BLaER1 treated with 17β-estradiol and CSF1 and Interleukin-3, amounts not matched to agents 10 nM and 100 nM (cell line): ENCODE results near the gene ZNF621.
A peak's percentile ranks its signal among the peaks of the same experiment; 100 is the strongest.
"Not testable (repeated sequence)": the region's sequence is repeated elsewhere in the genome, so short reads cannot be mapped to it uniquely, and the experiment has no call there.

Source experiments
- H3K27ac ChIP-seq, 11 experiments: shearing (Covaris generic); formaldehyde crosslinking; 2 replicates each; pipeline ENCODE4 v1.8.1; 2022
- H3K27me3 ChIP-seq, 11 experiments: shearing (Covaris generic); formaldehyde crosslinking; 2 replicates each; pipeline ENCODE4 v1.8.1; 2022
- H3K36me3 ChIP-seq, 11 experiments: shearing (Covaris generic); formaldehyde crosslinking; 2 replicates each; pipeline ENCODE4 v1.8.1; 2022
- H3K4me1 ChIP-seq, 10 experiments: shearing (Covaris generic); formaldehyde crosslinking; 2 replicates each; pipeline ENCODE4 v1.8.1; 2022
- H3K4me2 ChIP-seq, 11 experiments: shearing (Covaris generic); formaldehyde crosslinking; 2 replicates each; pipeline ENCODE4 v1.8.1; 2022
- H3K4me3 ChIP-seq, 10 experiments: shearing (Covaris generic); formaldehyde crosslinking; 2 replicates each; pipeline ENCODE4 v1.8.1; 2022
- H3K9ac ChIP-seq, 11 experiments: shearing (Covaris generic); formaldehyde crosslinking; 2 replicates each; pipeline ENCODE4 v1.8.1; 2022
- H3K9me3 ChIP-seq, 11 experiments: shearing (Covaris generic); formaldehyde crosslinking; replicated peaks in 1 of 11; 2 replicates each; pipeline ENCODE4 v1.8.1; 2022
- H4K20me1 ChIP-seq, 11 experiments: shearing (Covaris generic); formaldehyde crosslinking; 2 replicates each; pipeline ENCODE4 v1.8.1; 2022
- Cebpa-rat ChIP-seq, 11 experiments: shearing (Covaris generic); IDR thresholded peaks; 2 replicates each; pipeline ENCODE4 v1.8.1; 2022

Gene ZNF621

DNA sequence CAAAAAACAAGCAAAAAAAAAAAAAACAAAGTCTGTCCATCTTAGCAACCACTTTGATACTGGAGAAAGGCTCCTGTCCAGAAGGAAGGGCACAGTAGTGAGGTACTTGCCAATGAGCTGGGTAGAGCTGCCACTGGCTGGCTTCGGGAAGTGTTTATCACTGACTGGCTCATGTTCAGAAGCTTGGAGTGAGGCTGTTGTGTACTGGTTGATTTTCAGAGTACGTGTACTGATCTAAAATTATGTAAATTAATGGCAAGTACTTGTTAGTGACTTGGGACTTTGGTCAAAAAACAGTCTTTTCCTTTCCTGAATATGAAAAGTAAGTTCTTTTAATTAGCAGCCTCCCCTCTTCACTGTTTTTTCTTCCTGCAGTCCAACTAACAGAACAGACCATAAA, 979 bp upstream of the ZNF621 start:
- Histone ChIP-seq H3K36me3 (peaks cover 5 to 26% (median 13%) of the 10 kb centered on the region in 11 experiments; a peak in 18 of 22 replicates), H3K4me2 (peak overlapping the region in 8 of 11 experiments; percentile 76 to 95 (median 91); a peak in 8 of 22 replicates), H3K9me3 (peaks cover 0 to 3% (median 0%) of the 10 kb centered on the region in 11 experiments; a peak in 2 of 22 replicates), H3K4me1 (peaks cover 17 to 24% (median 19%) of the 10 kb centered on the region in 10 experiments), H3K9ac (peak overlapping the region in 1 of 11 experiments; percentile 93; a peak in 1 of 22 replicates), H3K4me3 (peak overlapping the region in 1 of 10 experiments; percentile 77; a peak in 1 of 20 replicates), H3K27me3 (no peaks in the 10 kb centered on the region), H3K27ac (peak overlapping the region in 1 of 11 experiments; percentile 91; a peak in 1 of 22 replicates), H4K20me1 (no peaks in the 10 kb centered on the region)
- no peak for TF ChIP-seq Cebpa-rat (IDR thresholded peaks at IDR 0.05)

DNA sequence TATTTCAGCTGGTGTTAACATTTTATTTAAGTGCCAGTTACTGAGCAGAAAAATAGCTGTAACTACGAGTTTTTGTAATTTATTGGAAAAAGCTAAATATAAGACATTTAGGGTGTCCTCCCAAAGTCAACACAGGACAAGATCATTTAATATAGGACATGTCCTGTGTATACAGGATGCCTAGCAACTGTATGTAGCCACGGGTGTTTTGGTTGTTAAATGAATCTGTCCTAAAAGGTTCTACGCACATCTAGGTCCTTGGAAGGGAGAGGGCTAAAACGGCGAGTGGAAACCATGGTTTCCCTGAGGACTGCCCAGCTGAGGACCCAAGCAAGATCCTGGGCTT, 565 bp upstream of the ZNF621 start:
- no peak for TF ChIP-seq Cebpa-rat (IDR thresholded peaks at IDR 0.05)
- H3K9me3 ChIP-seq, result peaks cover 0 to 3% (median 0%) of the 10 kb centered on the region in 11 experiments; a peak in 2 of 22 replicates
- peak overlapping the region; percentile 77 to 94 (median 90) for H3K9ac ChIP-seq
- peaks cover 8 to 30% (median 17%) of the 10 kb centered on the region in 11 experiments; a peak in 20 of 22 replicates for H3K36me3 ChIP-seq
- peak overlapping the region; percentile 79 to 95 (median 92); a peak in 21 of 22 replicates for H3K27ac ChIP-seq
- H4K20me1 ChIP-seq, result no peaks in the 10 kb centered on the region
- H3K4me1 ChIP-seq, result peaks cover 18 to 24% (median 20%) of the 10 kb centered on the region in 10 experiments
- H3K27me3 ChIP-seq, result no peaks in the 10 kb centered on the region
- peak overlapping the region; percentile 76 to 95 (median 94) for H3K4me2 ChIP-seq
- peak overlapping the region; percentile 67 to 82 (median 76) for H3K4me3 ChIP-seq

DNA sequence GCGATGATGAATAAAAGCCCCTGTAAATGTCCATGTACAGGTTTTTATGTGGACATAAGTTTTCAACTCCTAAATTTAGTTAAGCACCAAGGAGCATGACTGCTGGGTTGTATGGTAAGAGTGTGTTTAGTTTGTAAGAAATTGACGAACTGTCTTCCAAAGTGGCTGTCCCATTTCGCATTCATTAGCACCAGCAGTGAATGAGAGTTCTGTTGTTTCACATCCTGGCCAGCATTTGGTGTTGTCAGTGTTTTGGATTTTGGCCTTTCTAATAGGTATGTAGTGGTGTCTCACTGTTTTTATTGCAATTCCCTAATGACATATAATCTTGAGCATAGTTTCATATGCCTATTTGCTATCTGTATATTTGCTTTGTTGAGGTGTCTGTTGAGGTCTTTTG, 3.7 kb downstream of the ZNF621 start:
- no peak overlapping the region for H3K4me3 ChIP-seq
- TF ChIP-seq Cebpa-rat (IDR thresholded peaks at IDR 0.05), result no peak
- H3K9ac ChIP-seq, result no peak overlapping the region
- H3K4me1 ChIP-seq, result peaks cover 18 to 24% (median 20%) of the 10 kb centered on the region in 10 experiments
- no peak overlapping the region for H3K27ac ChIP-seq
- H3K4me2 ChIP-seq, result no peak overlapping the region
- H4K20me1 ChIP-seq, result no peaks in the 10 kb centered on the region
- peaks cover 50 to 72% (median 60%) of the 10 kb centered on the region in 11 experiments for H3K36me3 ChIP-seq
- peaks cover 23 to 36% (median 26%) of the 10 kb centered on the region in 11 experiments for H3K9me3 ChIP-seq
- H3K27me3 ChIP-seq, result no peaks in the 10 kb centered on the region

DNA sequence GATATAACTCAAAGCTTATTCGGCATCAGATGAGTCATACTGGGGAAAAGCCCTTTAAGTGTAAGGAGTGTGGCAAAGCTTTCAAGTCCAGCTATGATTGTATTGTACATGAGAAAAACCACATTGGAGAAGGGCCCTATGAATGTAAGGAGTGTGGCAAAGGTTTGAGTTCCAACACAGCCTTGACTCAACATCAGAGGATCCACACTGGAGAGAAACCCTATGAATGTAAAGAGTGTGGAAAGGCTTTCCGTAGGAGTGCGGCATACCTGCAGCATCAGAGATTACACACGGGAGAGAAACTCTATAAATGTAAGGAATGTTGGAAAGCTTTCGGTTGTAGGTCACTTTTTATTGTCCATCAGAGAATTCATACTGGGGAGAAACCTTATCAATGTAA, 7.5 kb downstream of the ZNF621 start:
- peaks cover 35 to 60% (median 40%) of the 10 kb centered on the region in 11 experiments for H3K9me3 ChIP-seq
- H3K27me3 ChIP-seq, result no peaks in the 10 kb centered on the region
- peaks cover 0 to 5% (median 0%) of the 10 kb centered on the region in 10 experiments; a peak in 1 of 20 replicates for H3K4me1 ChIP-seq
- no peak overlapping the region for H3K27ac ChIP-seq
- no peak overlapping the region for H3K4me2 ChIP-seq
- H3K4me3 ChIP-seq, result no peak overlapping the region
- TF ChIP-seq Cebpa-rat (IDR thresholded peaks at IDR 0.05), result no peak
- H4K20me1 ChIP-seq, result no peaks in the 10 kb centered on the region
- H3K9ac ChIP-seq, result no peak overlapping the region
- peaks cover 83 to 100% (median 91%) of the 10 kb centered on the region in 11 experiments for H3K36me3 ChIP-seq

DNA sequence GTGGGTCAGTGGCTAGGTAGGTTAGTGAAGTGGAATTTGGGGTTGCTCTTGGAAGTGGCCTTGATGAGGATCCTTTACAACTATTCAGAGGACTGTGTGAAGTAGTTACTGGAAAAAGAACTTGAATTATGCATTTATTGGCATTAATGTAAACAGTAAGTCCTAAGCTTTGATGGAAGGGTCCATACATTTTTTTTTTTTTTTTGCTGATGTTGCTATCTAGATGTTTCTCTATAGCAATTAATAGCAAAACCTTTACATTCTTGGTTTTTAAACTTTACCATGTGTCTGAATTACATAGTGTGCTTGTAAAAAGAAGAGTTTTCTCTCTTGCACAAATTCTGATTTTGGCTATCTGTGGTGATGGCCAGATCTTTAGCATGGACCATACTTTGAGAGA, 9.5 kb downstream of the ZNF621 start:
- H3K4me2 ChIP-seq, result no peak overlapping the region
- no peak for TF ChIP-seq Cebpa-rat (IDR thresholded peaks at IDR 0.05)
- no peaks in the 10 kb centered on the region for H3K27me3 ChIP-seq
- H4K20me1 ChIP-seq, result no peaks in the 10 kb centered on the region
- H3K36me3 ChIP-seq, result peaks cover 85 to 100% (median 93%) of the 10 kb centered on the region in 11 experiments
- no peak overlapping the region for H3K27ac ChIP-seq
- no peaks in the 10 kb centered on the region for H3K4me1 ChIP-seq
- no peak overlapping the region for H3K9ac ChIP-seq
- H3K9me3 ChIP-seq, result peaks cover 48 to 74% (median 55%) of the 10 kb centered on the region in 11 experiments
- H3K4me3 ChIP-seq, result no peak overlapping the region

DNA sequence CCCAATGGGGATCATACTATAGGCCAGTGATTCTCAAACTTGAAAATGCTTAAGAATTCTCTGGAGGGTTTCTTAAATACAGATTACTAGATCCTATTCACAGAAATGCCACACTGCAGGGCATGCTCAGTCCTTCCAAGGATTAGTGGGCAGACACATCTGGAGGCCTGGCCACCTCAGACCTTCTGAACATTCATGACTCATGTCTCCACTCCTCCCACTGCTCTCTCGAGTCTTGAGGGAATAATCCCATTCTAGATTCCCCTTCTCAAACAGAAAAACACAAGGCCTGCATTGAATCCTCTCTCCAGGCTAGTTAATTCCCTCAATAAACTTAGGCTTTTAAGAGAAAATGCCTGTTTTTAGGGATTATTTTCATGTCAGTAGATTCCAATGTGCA, 22.1 kb downstream of the ZNF621 start:
- no peak overlapping the region for H3K4me3 ChIP-seq
- H3K36me3 ChIP-seq, result no peaks in the 10 kb centered on the region; a peak in 1 of 22 replicates
- no peak overlapping the region for H3K9ac ChIP-seq
- no peaks in the 10 kb centered on the region for H3K27me3 ChIP-seq
- H4K20me1 ChIP-seq, result no peaks in the 10 kb centered on the region
- TF ChIP-seq Cebpa-rat (IDR thresholded peaks at IDR 0.05), result no peak
- H3K9me3 ChIP-seq, result peaks cover 15 to 22% (median 20%) of the 10 kb centered on the region in 11 experiments
- H3K4me2 ChIP-seq, result no peak overlapping the region
- no peak overlapping the region for H3K27ac ChIP-seq
- 0 out of 20 replicates have a peak, but pooled peaks cover 0 to 3% (median 0%) of the 10 kb centered on the region in 10 experiments for H3K4me1 ChIP-seq

DNA sequence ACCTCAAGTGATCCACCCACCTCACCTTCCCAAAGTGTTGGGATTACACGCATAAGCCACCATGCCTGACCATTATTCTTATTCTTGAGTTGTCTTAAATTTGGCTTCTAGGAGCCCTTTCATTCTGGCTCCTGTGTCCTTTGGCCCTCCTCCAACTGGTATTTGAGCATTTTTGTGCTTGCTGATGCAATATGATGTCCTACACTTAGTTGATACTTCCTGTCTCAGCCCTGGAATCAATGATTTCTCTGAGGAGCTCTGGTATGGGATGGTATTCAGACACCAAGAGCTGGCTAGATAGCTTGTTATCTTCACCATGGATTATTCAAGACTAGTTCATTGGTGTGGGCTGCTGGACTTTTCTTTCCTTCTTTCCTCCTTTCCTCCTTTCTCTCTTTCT, 25.4 kb downstream of the ZNF621 start:
- no peak overlapping the region for H3K27ac ChIP-seq
- TF ChIP-seq Cebpa-rat (IDR thresholded peaks at IDR 0.05), result no peak

DNA sequence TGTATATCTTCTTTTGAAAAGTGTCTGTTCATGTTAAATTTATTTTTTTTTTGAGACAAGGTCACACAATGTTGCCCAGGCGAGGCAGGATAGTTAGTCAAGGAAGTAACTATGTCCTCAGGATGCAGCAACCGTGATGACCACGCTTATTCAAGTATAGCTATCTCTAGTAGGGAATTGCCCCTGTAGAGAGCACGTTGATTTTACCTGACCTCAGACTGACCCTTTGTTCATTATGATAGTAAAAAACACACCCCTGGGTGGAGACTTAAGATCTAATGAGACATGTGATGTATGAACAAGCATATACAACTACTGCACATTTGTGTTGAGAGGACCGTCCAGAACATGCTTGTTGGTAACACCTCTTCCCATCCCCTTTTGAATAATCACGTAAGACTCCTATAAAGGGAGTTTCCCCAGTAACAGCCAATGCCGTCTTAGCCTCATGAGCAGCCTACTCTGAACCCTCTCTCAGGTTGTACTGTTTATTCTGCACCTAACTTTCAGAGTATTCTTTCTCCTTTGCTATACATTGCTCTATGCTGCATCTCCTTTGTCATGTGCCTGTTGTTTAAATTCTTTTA, 32.9 kb downstream of the ZNF621 start:
- H3K27ac ChIP-seq, result no peak overlapping the region
- no peaks in the 10 kb centered on the region for H3K36me3 ChIP-seq
- H3K9ac ChIP-seq, result no peak overlapping the region
- TF ChIP-seq Cebpa-rat (IDR thresholded peaks at IDR 0.05), result no peak
- H3K27me3 ChIP-seq, result no peaks in the 10 kb centered on the region
- H3K9me3 ChIP-seq, result peaks cover 0 to 19% (median 10%) of the 10 kb centered on the region in 11 experiments; a peak in 9 of 22 replicates
- no peak overlapping the region for H3K4me2 ChIP-seq
- H4K20me1 ChIP-seq, result no peaks in the 10 kb centered on the region
- H3K4me3 ChIP-seq, result no peak overlapping the region
- no peaks in the 10 kb centered on the region for H3K4me1 ChIP-seq

More for the DNA sequence above, 25.4 kb downstream of the ZNF621 start:
- Histone ChIP-seq H3K4me3 (no peak overlapping the region), H3K9me3 (peaks cover 19 to 27% (median 25%) of the 10 kb centered on the region in 11 experiments), H3K4me2 (no peak overlapping the region), H3K27me3 (no peaks in the 10 kb centered on the region), H4K20me1 (no peaks in the 10 kb centered on the region), H3K36me3 (no peaks in the 10 kb centered on the region; a peak in 1 of 22 replicates), H3K9ac (no peak overlapping the region), H3K4me1 (0 out of 20 replicates have a peak, but pooled peaks cover 0 to 3% (median 0%) of the 10 kb centered on the region in 10 experiments)

DNA sequence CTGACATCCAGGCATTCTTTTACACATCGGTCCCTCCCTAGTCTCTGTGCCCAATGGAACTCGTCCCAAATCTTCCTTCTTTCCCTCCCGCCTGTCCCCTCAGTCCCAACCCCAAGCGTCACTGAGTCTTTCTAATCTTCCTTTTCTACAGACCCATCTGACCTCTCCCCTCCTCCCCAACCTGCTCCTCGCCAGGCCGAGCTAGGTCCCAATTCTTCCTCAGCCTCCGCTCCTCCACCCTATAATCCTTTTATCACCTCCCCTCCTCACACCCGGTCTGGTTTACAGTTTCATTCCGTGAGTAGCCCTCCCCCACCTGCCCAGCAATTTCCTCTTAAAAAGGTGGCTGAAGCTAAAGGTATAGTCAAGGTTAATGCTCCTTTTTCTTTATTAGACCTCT, 37.7 kb downstream of the ZNF621 start:
- not testable (repeated sequence) for H3K4me3 ChIP-seq, H4K20me1 ChIP-seq, H3K27ac ChIP-seq, H3K27me3 ChIP-seq, H3K9ac ChIP-seq, H3K36me3 ChIP-seq, H3K4me1 ChIP-seq, H3K4me2 ChIP-seq
- peaks cover 0 to 19% (median 10%) of the 10 kb centered on the region in 11 experiments; a peak in 9 of 22 replicates for H3K9me3 ChIP-seq

DNA sequence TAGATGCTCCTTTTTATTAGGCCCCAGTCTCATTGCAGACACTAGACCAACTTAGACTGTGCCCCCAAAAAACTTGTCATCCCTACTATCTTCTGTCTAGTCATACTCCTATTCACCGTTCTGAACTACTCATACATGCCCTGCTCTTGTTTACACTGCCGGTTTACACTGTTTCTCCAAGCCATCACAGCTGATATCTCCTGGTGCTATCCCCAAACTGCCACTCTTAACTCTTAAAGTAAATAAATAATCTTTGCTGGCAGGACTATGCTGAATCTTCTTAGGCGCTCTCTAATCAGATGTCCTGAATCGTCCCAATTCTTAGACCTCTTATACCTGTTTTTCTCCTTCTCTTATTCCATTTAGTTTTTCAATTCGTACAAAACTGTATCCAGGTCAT, 40.9 kb downstream of the ZNF621 start:
- not testable (repeated sequence) for H3K4me2 ChIP-seq, H3K4me3 ChIP-seq, H3K4me1 ChIP-seq, H3K9ac ChIP-seq, H3K36me3 ChIP-seq, H4K20me1 ChIP-seq, H3K27me3 ChIP-seq, H3K27ac ChIP-seq
- H3K9me3 ChIP-seq, result peaks cover 11 to 28% (median 22%) of the 10 kb centered on the region in 11 experiments
